IPS-20b (cell line): ENCODE measurements around the gene LGR6.
"Not testable (repeated sequence)": the region's sequence is repeated elsewhere in the genome, so short reads cannot be mapped to it uniquely, and the experiment has no call there.

Experiments used
- H3K27ac ChIP-seq: one replicate; pipeline ENCODE4 v1.5.1; 2013; ENCODE audit warnings: low read length
- H3K27me3 ChIP-seq: 2 replicates; pipeline ENCODE4 v1.6.1; 2013; ENCODE audit warnings: mild to moderate bottlenecking, low read length, inconsistent platforms; ENCODE audit not compliant: insufficient read depth
- H3K36me3 ChIP-seq: 2 replicates; pipeline ENCODE4 v1.6.1; 2013; ENCODE audit warnings: low read depth, mild to moderate bottlenecking, inconsistent platforms, low read length, moderate library complexity; ENCODE audit not compliant: insufficient read depth
- H3K4me1 ChIP-seq: 2 replicates; pipeline ENCODE4 v1.6.1; 2013; ENCODE audit warnings: mild to moderate bottlenecking, control low read depth, inconsistent platforms, low read length, moderate library complexity; ENCODE audit not compliant: insufficient read depth
- H3K4me3 ChIP-seq: 2 replicates; pipeline ENCODE4 v1.5.1; 2013; ENCODE audit warnings: mild to moderate bottlenecking, low read length, inconsistent platforms
- H3K9ac ChIP-seq: 2 replicates; pipeline ENCODE4 v1.6.1; 2013; ENCODE audit warnings: low read depth, mild to moderate bottlenecking, inconsistent platforms, low read length, moderate library complexity
- H3K9me3 ChIP-seq: 2 replicates; pipeline ENCODE4 v1.6.1; 2013; ENCODE audit warnings: mild to moderate bottlenecking, low read depth, low read length, inconsistent platforms; ENCODE audit not compliant: insufficient read depth

Gene LGR6

GRCh38 chr1:202168861-202169260, 24.7 kb upstream of the LGR6 start:
- Histone ChIP-seq H3K9ac (no peak overlapping the region), H3K27ac (no peak overlapping the region)

GRCh38 chr1:202170726-202171125, 22.9 kb upstream of the LGR6 start:
- H3K27ac ChIP-seq, result no peak overlapping the region
- H3K9me3 ChIP-seq, result no peaks in the 10 kb centered on the region
- H3K9ac ChIP-seq, result no peak overlapping the region
- H3K4me1 ChIP-seq, result no peaks in the 10 kb centered on the region; the same call in 1 of the 2 replicates
- no peaks in the 10 kb centered on the region for H3K36me3 ChIP-seq
- H3K27me3 ChIP-seq, result no peaks in the 10 kb centered on the region
- H3K4me3 ChIP-seq, result no peak overlapping the region

More at GRCh38 chr1:202168861-202169260, 24.7 kb upstream of the LGR6 start:
- H3K36me3 ChIP-seq, result no peaks in the 10 kb centered on the region
- no peaks in the 10 kb centered on the region for H3K9me3 ChIP-seq
- H3K4me3 ChIP-seq, result no peak overlapping the region
- H3K4me1 ChIP-seq, result no peaks in the 10 kb centered on the region; the same call in 1 of the 2 replicates
- H3K27me3 ChIP-seq, result no peaks in the 10 kb centered on the region

GRCh38 chr1:202171292-202172014, 22.1 kb upstream of the LGR6 start:
- H3K9ac ChIP-seq, result no peak overlapping the region
- no peaks in the 10 kb centered on the region for H3K36me3 ChIP-seq
- no peaks in the 10 kb centered on the region for H3K4me1 ChIP-seq
- no peaks in the 10 kb centered on the region for H3K27me3 ChIP-seq
- no peak overlapping the region for H3K4me3 ChIP-seq
- H3K9me3 ChIP-seq, result no peaks in the 10 kb centered on the region
- no peak overlapping the region for H3K27ac ChIP-seq

GRCh38 chr1:202172015-202172355, 21.6 kb upstream of the LGR6 start:
- Histone ChIP-seq H3K27ac (no peak overlapping the region), H3K27me3 (no peaks in the 10 kb centered on the region), H3K4me1 (no peaks in the 10 kb centered on the region), H3K4me3 (no peak overlapping the region), H3K9ac (no peak overlapping the region), H3K9me3 (no peaks in the 10 kb centered on the region), H3K36me3 (no peaks in the 10 kb centered on the region)

- Histone ChIP-seq H3K9me3 (no peaks in the 10 kb centered on the region), H3K36me3 (no peaks in the 10 kb centered on the region), H3K9ac (no peak overlapping the region), H3K4me1 (no peaks in the 10 kb centered on the region), H3K27me3 (no peaks in the 10 kb centered on the region), H3K4me3 (no peak overlapping the region), H3K27ac (no peak overlapping the region)
Observed at GRCh38 chr1:202173993-202174392, 19.6 kb upstream of the LGR6 start.

GRCh38 chr1:202176949-202177927, 16.4 kb upstream of the LGR6 start:
- Histone ChIP-seq H3K27me3 (no peaks in the 10 kb centered on the region), H3K9ac (no peak overlapping the region), H3K27ac (no peak overlapping the region), H3K4me3 (no peak overlapping the region), H3K4me1 (no peaks in the 10 kb centered on the region), H3K9me3 (no peaks in the 10 kb centered on the region), H3K36me3 (no peaks in the 10 kb centered on the region)

GRCh38 chr1:202179828-202180750, 13.5 kb upstream of the LGR6 start:
- H3K9ac ChIP-seq, result no peak overlapping the region
- no peak overlapping the region for H3K4me3 ChIP-seq
- H3K4me1 ChIP-seq, result no peaks in the 10 kb centered on the region
- H3K27me3 ChIP-seq, result 0 out of 2 replicates have a peak, but pooled peaks cover 7% of the 10 kb centered on the region
- H3K27ac ChIP-seq, result no peak overlapping the region
- no peaks in the 10 kb centered on the region for H3K36me3 ChIP-seq
- no peaks in the 10 kb centered on the region for H3K9me3 ChIP-seq

GRCh38 chr1:202180751-202181139, 12.9 kb upstream of the LGR6 start:
- not testable (repeated sequence) for H3K4me1 ChIP-seq, H3K27ac ChIP-seq, H3K27me3 ChIP-seq, H3K36me3 ChIP-seq, H3K4me3 ChIP-seq, H3K9me3 ChIP-seq, H3K9ac ChIP-seq

GRCh38 chr1:202181586-202181985, 12.0 kb upstream of the LGR6 start:
- no peak overlapping the region for H3K9ac ChIP-seq
- H3K36me3 ChIP-seq, result no peaks in the 10 kb centered on the region
- no peak overlapping the region for H3K4me3 ChIP-seq
- H3K4me1 ChIP-seq, result no peaks in the 10 kb centered on the region
- H3K27ac ChIP-seq, result no peak overlapping the region
- H3K27me3 ChIP-seq, result 0 out of 2 replicates have a peak, but pooled peaks cover 7% of the 10 kb centered on the region
- H3K9me3 ChIP-seq, result no peaks in the 10 kb centered on the region

- H3K4me3 ChIP-seq, result no peak overlapping the region
- H3K27ac ChIP-seq, result no peak overlapping the region
- no peaks in the 10 kb centered on the region for H3K36me3 ChIP-seq
- H3K9me3 ChIP-seq, result no peaks in the 10 kb centered on the region
- H3K9ac ChIP-seq, result no peak overlapping the region
- 0 out of 2 replicates have a peak, but pooled peaks cover 7% of the 10 kb centered on the region for H3K27me3 ChIP-seq
- no peaks in the 10 kb centered on the region for H3K4me1 ChIP-seq
Observed at GRCh38 chr1:202182040-202182877, 11.3 kb upstream of the LGR6 start.
